Kidney (tissue), 14 donors: Measurements from ENCODE around the gene IRX4. TPM values are rescaled to one million over a fixed set of nuclear protein-coding genes. Genes with fewer than 3 reads are reported as not detected.

Source experiments
- DNase-seq, 5 donors: peaks; one replicate each; pipeline ENCODE4 v3.0.0-alpha.2; 2013 to 2020
- FAIRE-seq: peaks from 2 replicates; lab custom pipeline; 2012; peaks lifted over from hg19 to GRCh38; lab: Jason Lieb, UNC
- H3K27ac ChIP-seq, 2 donors: one replicate each; pipeline ENCODE4 v1.7.0; 2013; ENCODE audit warnings: low read depth in 2 of 2, low read length in 2 of 2, inconsistent platforms in 1 of 2
- H3K27me3 ChIP-seq: one replicate; pipeline ENCODE4 v1.7.1; 2013; ENCODE audit warnings: low read length, inconsistent platforms; ENCODE audit not compliant: control insufficient read depth, insufficient read depth
- H3K36me3 ChIP-seq, 3 donors: one replicate each; pipeline versions ENCODE4 v1.7.0 to v1.7.1; 2013; ENCODE audit warnings: low read length in 3 of 3, control low read depth in 1 of 3, inconsistent platforms in 1 of 3; ENCODE audit not compliant: insufficient read depth in 3 of 3, control insufficient read depth in 2 of 3
- H3K4me1 ChIP-seq, 3 donors: one replicate each; pipeline versions ENCODE4 v1.7.0 to v1.7.1; 2013; ENCODE audit warnings: low read length in 3 of 3, inconsistent platforms in 1 of 3, low read depth in 1 of 3; ENCODE audit not compliant: control insufficient read depth in 2 of 3, insufficient read depth in 2 of 3
- H3K4me3 ChIP-seq, 3 donors: one replicate each; pipeline versions ENCODE4 v1.7.0 to v1.8.1; 2013; ENCODE audit warnings: low read length in 3 of 3, control low read depth in 1 of 3, inconsistent platforms in 1 of 3
- H3K9ac ChIP-seq, 3 donors: one replicate each; pipeline versions ENCODE4 v1.7.0 to v1.7.1; 2013; ENCODE audit warnings: low read length in 3 of 3, control low read depth in 1 of 3, inconsistent platforms in 1 of 3
- H3K9me3 ChIP-seq, 3 donors: one replicate each; pipeline versions ENCODE4 v1.7.0 to v1.7.1; 2013; ENCODE audit warnings: low read length in 3 of 3, control low read depth in 1 of 3, inconsistent platforms in 1 of 3; ENCODE audit not compliant: control insufficient read depth in 2 of 3, insufficient read depth in 1 of 3
- CTCF ChIP-seq: IDR thresholded peaks from 3 replicates; pipeline ENCODE4 v1.5.1; 2012; ENCODE audit warnings: mild to moderate bottlenecking, moderate library complexity, borderline replicate concordance; ENCODE audit not compliant: insufficient read depth; ENCODE audit errors: extremely low read depth
- intact Hi-C: fragments of 100-400 bp; cut with DNase I; formaldehyde crosslinking; loops from one replicate; pipeline ENCODE4 v1.11.1; 2022
- polyA plus RNA-seq: library from polyadenylated mRNA; stranded (reverse); fragments of 350-450 nt; fragmentation: Illumina TruSeq; extraction: RNeasy Lipid Tissue Mini Kit (QIAGEN cat#74804); gene quantifications from one replicate; pipeline ENCODE4 v1.2.3, GENCODE V29; 2014; ENCODE audit warnings: low read depth, low replicate concordance; ENCODE audit not compliant: insufficient read depth
- total RNA-seq: library from RNA; stranded (reverse); fragmentation: NEBNext Ultra II Directional; extraction: Animal tissue kit (Norgen Biotek cat#: 25700); gene quantifications from one replicate; pipeline ENCODE4 v1.2.1, GENCODE V29; 2021
- donor health status: control.
- donor health status: control.
- donor health status: control.
- donor health status: control.
- donor health status: control.
- donor health status: DM: yes; HTN: yes; CAD: no.
- donor health status: Normal renal cell carcinoma (clear cell type).

Gene IRX4
- total and polyA plus RNA-seq, 2 donors from 2014 or later: not detected

GRCh38 chr5:1864896-1865440, 17.8 kb downstream of the IRX4 start:
- no peak overlapping the region for H3K27ac ChIP-seq
- H3K27me3 ChIP-seq: peaks cover 12% of the 10 kb centered on the region
- DNase-seq (no peak), FAIRE-seq (no peak)
- no peaks in the 10 kb centered on the region for H3K4me1 ChIP-seq
- no peak overlapping the region for H3K4me3 ChIP-seq
- TF ChIP-seq CTCF: no peak
- H3K36me3 ChIP-seq: no peaks in the 10 kb centered on the region
- no peaks in the 10 kb centered on the region for H3K9me3 ChIP-seq
- intact Hi-C loops: no loop called here
- no peak overlapping the region for H3K9ac ChIP-seq

- FAIRE-seq (no peak), DNase-seq (no peak)
- Histone ChIP-seq H3K9me3 (no peaks in the 10 kb centered on the region), H3K36me3 (no peaks in the 10 kb centered on the region), H3K27ac (no peak overlapping the region), H3K9ac (no peak overlapping the region), H3K4me1 (no peaks in the 10 kb centered on the region), H3K27me3 (no peaks in the 10 kb centered on the region), H3K4me3 (no peak overlapping the region)
- TF ChIP-seq CTCF: no peak
- intact Hi-C loops: no loop called here
Measured at GRCh38 chr5:1860949-1861348, 21.8 kb downstream of the IRX4 start.

- Histone ChIP-seq H3K36me3 (no peaks in the 10 kb centered on the region), H3K4me1 (no peaks in the 10 kb centered on the region), H3K9me3 (no peaks in the 10 kb centered on the region), H3K9ac (no peak overlapping the region), H3K27ac (no peak overlapping the region), H3K27me3 (peaks cover 3% of the 10 kb centered on the region), H3K4me3 (no peak overlapping the region)
- FAIRE-seq: no peak
- intact Hi-C loops: no loop called here
- DNase-seq: no peak
- TF ChIP-seq CTCF: no peak
Measured at GRCh38 chr5:1860021-1860610, 22.6 kb downstream of the IRX4 start.

GRCh38 chr5:1859099-1859498, 23.6 kb downstream of the IRX4 start:
- H3K36me3 ChIP-seq: no peaks in the 10 kb centered on the region
- H3K9me3 ChIP-seq: no peaks in the 10 kb centered on the region
- no peak overlapping the region for H3K4me3 ChIP-seq
- H3K4me1 ChIP-seq: no peaks in the 10 kb centered on the region
- intact Hi-C loops: no loop called here
- H3K27ac ChIP-seq: no peak overlapping the region
- peaks cover 9% of the 10 kb centered on the region for H3K27me3 ChIP-seq
- DNase-seq: no peak
- FAIRE-seq: no peak
- TF ChIP-seq CTCF: no peak
- no peak overlapping the region for H3K9ac ChIP-seq
